Activated naive CD4-positive, alpha-beta T cell treated with Interleukin-2 at 50 U/mL for 16 hours (primary cell): ENCODE results near the gene COL6A6.

Source experiments
- DNase-seq: peaks from one replicate; pipeline ENCODE4 v3.0.0-alpha.2; 2020

COL6A6 gene, protein sequence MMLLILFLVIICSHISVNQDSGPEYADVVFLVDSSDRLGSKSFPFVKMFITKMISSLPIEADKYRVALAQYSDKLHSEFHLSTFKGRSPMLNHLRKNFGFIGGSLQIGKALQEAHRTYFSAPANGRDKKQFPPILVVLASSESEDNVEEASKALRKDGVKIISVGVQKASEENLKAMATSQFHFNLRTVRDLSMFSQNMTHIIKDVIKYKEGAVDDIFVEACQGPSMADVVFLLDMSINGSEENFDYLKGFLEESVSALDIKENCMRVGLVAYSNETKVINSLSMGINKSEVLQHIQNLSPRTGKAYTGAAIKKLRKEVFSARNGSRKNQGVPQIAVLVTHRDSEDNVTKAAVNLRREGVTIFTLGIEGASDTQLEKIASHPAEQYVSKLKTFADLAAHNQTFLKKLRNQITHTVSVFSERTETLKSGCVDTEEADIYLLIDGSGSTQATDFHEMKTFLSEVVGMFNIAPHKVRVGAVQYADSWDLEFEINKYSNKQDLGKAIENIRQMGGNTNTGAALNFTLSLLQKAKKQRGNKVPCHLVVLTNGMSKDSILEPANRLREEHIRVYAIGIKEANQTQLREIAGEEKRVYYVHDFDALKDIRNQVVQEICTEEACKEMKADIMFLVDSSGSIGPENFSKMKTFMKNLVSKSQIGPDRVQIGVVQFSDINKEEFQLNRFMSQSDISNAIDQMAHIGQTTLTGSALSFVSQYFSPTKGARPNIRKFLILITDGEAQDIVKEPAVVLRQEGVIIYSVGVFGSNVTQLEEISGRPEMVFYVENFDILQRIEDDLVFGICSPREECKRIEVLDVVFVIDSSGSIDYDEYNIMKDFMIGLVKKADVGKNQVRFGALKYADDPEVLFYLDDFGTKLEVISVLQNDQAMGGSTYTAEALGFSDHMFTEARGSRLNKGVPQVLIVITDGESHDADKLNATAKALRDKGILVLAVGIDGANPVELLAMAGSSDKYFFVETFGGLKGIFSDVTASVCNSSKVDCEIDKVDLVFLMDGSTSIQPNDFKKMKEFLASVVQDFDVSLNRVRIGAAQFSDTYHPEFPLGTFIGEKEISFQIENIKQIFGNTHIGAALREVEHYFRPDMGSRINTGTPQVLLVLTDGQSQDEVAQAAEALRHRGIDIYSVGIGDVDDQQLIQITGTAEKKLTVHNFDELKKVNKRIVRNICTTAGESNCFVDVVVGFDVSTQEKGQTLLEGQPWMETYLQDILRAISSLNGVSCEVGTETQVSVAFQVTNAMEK (N-terminal part only)

DNA sequence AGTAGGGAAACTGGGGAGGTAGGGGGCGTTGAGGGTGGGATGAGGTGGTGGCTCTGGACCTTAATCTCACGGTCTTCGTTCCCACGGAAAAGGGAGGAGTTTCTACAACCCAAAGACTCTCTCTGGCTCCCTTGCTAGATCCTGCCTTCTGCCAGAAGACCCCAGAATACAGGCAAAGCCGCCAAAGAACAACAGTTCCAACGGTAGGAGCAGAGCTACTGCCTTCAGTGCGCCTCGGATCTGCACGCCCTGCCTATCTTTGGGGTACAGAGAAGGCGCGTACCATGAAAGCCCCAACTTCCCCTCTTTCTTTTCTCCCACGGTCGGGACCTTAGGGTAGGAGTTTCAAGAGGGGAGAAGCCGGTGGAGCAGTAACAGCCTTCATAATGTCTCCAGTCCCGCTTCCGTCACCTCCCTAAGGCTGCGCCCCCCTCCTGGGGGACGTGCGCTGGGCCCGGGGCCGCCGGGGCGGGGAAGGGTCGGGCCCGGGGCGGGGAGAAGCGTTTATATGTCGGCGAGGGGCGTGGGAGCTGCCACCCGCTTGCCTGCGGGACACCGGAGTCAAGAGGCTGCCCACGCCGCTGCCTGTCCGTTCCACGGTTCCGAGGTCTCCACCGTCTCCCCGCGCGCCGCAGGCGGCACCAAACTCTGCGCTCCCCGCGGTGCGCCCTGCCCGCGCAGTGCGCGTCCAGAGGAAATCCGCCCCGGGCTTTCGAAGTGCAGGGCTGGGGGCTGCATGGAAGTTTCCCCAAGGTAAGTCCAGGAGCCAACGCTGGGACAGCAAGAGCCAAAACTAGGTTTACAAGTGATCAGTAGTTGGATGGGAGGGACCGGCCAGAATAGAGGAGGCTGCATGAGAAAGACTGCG lies at the start of gene COL6A6:
COL6A6 (plus strand) TSS at position 533 of the 868 bp plus-strand sequence. CDS start 43,188 bp downstream, outside the sequence.
- DNase-seq, result no peak

DNA sequence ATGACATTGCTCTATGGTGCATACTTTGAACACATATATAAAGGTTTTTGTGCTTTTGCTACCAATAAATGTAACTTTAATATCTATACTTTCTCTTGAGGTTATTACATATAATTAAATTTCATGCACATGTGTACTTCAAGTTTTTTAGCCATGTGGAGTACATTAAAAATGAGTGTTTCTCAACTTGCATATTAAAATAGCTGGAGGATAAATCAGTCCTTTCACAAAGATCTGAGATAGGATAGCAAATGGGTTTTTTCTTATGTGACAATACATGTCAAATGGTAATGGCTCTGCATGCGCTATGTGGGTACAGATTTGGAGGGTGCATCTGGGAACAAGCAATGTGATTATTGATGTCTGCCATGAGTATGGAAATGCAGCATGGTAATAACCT lies 48.7 kb upstream of the COL6A6 start:
- no peak for DNase-seq

DNA sequence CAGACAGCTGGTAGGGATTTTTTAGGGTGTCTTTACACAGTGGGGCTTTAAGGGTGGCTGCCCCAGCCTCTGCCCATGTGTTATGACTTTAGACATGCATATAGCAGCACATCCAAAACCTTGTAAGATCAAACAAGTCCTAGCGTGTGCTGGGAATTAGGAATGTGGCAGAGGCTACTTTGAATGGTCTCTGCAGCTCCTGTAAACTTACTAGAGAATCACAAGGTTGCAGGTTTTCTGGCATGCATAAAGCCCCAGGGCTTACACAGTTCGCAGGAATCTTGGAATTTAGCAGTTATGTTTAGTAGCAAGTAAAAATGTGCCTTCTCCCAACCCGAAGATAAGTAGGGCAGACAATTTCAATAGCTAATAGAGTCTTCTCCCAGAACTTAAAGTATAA lies 46.9 kb upstream of the COL6A6 start:
- DNase-seq, result no peak

DNA sequence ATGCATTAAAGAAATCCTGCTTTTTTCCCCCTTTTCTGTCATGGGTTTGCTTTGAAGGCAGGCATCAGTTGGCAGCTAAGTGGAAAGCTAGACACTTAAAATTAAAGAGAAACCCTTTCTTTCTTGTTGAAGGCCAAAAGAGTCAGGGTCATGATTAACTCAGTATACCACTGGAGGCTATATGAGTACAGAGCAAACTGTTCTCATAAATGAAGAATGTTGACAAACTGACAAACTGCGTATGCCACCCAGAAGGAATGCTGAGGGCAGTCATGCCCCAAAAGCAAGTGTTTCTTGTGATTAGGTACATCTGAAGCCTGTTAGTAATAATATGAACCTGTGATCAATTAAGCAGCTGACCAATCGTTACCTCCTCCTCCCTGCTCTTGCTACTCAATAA lies 43.6 kb upstream of the COL6A6 start:
- no peak for DNase-seq

DNA sequence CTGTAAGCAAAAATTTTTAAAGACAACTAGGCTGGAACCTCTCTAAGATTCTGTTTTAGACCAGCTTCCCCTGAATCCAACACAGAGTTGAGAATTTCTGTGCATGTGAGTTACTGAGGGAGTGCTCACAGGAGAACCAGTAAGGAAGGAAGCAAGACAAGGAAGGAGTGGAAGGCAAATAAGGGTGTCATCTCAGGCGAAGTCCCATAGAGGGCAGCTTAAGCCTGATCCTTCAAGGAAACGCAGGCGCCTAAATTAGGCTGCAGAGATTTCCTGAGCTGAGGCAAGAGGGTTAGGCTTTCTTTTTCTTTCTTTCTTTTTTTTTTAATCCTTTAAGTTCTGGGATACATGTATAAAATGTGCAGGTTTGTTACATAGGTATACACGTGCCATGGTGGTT lies 36.2 kb upstream of the COL6A6 start:
- DNase-seq, result no peak

DNA sequence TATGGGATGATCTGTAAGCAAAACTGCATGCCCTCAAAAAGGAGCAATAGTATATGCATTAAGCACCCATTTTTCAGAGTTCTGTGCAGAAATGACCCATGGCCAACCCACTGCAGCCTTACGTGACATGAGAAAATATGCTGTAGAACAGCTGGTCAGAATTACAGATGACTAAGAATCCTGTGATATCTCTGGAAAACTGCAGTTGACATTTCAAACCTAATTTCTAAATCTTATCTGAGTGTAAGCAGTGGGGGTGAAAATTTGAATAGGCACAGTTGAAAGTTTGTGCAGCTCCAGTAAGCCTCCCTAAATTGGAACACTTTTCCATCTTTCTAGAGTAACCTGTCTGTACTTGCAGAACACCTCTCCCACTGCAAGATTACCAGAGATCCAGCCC lies 28.7 kb upstream of the COL6A6 start:
- no peak for DNase-seq

DNA sequence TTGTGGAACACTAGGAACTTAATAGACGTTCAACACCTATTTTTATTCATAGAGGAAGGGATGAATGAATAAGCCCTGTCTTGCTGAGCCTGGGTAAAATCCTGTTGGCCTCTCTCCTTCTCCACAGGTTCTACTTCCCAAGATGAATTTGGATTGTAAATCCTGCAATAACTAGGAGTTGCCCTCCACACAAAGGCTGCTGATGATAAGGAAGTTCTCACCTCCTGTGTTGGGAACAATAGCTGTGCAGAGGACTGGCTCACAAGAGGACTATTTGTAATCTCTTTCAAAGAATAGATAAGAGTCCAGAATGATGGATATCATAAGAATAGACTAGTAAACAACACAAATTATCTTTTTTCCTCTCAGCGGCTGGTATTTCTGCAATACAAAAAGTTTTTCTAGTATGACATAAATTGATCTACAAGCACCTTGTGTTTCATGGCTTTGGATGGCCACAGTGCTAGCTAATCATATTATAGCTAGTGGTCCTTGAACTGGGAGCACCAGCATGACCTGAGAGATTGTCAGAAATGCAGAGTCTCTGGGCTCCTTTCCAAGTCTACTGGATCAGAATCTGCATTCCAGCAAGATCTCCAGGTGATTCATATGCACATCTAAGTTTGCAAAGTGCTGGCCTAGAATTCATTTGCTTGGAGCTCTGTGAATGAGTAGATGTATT lies 28.1 kb upstream of the COL6A6 start:
- no peak for DNase-seq

DNA sequence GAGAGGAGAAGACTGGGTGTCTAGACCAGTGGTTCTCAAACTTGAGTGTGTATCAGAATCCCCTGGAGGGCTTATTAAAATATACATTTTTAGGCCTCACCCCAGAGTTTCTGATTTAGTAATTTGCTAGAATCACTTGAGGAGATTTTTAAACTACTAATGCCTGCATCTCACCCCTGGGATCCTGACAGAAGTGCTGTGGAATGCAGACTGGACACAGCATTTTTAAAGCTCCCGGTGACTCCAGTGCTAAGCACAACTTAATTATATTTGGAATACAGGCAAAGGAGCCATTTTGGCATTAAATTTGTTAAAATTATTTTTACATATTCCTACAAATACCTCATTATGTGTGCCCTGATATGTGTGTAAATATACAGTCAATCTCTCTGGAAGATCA lies 26.7 kb upstream of the COL6A6 start:
- no peak for DNase-seq

DNA sequence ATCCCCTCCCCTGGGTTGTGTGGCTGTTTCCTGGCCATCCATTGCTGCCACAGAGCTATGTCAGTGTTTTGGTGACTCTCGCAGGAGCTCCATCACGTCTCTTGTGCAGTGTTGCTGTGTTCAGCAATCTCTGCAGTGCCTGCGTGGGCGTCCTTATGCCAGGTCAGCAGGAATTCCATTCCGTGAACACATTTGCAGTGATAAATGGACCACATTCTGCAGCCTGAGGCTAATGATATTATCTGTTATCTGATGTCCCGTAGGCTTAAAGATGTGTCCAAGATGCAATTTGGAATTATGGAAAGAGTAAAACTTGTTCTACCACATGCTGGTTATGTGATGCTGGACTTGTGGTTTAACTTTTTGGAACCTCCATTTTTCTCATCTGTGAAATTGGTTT lies 25.5 kb upstream of the COL6A6 start:
- DNase-seq, result no peak

DNA sequence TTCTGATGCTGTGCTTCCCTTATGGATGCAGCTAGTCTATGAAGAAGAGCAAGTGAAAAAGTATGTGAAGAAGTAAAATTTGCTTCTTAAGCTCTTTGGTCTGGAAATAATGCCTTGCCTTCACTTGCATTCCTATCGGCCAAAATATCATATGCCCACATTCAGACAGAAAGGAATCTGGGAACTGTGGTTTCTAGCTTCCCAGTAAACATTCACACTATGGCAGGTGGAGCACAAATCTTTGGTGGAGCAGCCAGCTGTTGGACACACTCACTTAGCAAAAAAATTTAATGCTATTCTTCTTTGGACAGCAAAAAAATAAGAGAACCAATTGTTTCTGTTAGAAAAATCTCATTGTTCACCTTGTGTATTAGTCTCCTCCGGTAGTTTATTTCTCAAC lies 12.3 kb upstream of the COL6A6 start:
- no peak for DNase-seq

DNA sequence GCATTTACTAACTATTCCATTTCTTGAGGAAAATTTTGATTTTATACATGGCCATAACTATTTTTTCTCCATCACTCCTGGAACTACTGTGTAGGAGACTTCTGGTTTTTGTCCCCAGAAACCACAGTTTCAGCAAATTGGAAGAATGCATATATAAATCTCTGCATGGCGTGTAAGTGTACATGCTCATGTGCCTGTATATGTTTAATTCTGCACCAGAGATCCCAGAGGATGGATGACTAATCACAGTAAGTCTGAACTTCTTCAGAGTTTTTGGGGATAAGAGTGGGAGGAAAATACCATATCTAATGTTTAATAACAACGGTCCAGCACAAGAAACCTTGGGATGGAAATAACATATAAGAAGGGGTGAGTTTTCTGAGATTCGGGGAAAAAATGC lies 10.9 kb upstream of the COL6A6 start:
- DNase-seq, result no peak

DNA sequence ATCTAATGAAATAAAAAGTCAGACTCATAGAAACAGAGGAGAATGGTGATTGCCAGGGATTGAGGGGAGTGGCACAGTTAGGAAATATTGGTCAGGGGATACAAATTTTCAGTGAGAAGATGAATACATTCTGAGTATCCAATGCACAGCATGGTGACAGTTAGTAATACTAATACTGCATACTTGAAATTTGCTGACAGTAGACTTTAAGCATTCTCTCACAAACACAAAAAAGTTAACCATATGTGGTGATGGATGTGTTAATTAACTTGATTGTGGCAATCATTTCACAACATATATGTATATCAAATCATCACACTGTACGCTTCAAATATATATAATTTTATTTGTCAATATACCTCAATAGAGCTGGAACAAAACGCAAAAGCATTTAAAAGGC lies 9.2 kb upstream of the COL6A6 start:
- DNase-seq, result no peak

DNA sequence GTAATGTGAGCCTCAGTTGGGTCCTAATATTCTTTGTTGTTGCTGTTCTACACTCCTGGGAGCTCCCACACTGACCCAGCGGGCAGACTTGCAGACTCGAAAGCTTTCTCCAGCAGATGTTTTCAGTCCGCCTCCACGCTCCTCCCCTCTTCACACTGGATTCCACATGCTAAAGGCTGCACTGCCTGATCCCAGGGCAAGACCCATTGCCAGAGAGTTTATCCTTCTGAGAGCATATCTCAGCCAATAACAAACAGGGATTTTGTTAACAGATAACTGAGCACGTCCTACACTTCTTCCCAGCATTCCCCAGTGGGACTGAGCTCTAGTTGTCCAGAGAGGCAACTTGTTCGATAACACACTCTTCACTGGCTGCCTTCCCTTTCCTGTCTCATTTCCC lies 8.0 kb upstream of the COL6A6 start:
- no peak for DNase-seq

DNA sequence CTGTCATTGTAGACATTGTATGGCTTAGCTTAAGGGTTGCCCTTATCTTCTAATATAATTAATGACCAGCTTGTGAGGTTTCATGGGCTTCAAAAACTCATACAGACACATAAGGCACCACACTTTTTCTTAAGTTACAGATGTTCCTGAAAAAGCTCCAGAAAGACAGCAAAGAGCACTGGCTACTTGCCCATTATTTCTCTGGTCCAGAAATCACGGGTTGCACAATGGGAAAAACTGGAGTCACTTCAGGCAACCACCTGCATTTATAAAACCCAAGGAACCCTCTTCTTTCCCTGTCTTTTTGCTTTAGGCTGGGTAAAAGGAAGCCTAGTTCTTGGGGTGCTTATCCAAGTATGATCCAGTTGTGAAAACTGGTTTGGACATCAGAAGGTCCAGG lies 2.3 kb upstream of the COL6A6 start:
- no peak for DNase-seq

DNA sequence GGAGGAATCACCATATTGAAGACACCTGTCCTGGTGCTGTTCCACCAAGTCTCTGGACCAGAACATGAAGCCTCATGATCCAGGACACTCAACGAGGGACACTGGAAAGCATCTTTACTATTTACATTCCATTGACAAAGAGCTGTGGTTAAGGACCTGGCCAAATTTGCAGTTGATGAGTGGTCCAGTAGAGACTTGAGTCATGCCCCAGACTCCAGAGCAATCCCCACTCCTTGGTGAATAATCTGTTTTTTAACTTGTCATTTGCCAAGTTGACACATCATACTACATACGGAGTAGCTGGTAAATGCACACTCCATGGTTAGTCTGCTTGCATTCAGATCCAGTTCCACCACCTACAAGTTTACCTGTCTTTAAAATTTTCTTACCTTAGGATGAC lies 1.2 kb upstream of the COL6A6 start:
- no peak for DNase-seq

DNA sequence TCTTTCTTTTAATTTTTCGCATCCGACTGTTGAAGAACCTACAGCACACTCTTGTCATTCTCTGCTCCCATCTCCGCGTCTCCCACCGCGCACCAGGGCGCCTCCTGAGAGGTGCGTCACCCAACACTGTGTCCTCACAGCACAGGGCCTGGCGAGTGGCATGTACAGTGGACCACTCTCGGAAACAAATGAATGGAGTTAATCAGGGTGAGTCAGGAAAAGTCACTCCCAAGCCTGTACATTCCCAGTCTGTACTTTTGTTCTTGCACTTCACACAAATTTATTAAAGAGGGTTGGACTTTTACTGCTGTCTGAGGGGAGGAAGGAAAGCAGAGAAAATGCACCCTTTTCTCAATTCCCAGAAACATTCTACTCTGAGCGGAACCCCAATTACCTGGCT lies 625 bp downstream of the COL6A6 start:
- no peak for DNase-seq

DNA sequence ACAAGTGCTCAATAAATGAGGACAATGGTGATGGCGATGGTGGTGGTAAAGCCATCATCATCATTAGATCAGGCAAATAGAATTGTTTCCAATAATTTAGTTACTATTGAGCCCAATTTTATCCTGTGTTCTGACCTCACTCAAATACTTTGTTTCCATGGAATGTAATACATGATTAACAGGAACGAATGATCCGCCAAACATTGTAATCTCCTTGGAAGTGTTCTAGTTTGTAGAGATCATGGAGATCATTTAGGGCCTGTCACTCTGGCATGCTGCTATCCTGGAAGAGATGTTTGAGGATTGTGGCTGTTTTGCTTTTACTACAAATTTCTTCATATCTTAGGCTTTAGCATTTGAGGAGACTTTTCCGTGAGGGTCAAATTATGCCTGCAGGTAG lies 2.8 kb downstream of the COL6A6 start:
- no peak for DNase-seq

DNA sequence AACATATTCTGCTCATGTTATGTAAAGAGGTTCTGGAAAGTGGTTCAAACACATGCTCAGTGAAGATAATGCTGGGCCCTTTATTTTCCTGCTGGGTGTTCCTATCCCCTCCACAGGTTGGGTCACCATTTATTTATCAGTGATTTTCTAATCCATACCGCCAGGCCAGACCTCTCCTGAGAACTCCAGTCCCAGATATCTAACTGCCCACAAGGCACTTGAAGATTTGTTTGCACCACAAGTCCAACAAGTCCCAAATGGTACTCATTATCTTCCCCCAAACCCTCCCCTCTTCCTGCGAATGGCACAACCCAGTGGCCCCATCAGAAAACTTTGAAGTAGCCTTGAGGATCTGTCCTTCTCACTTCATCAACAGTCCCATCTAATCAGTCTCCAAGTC lies 5.4 kb downstream of the COL6A6 start:
- no peak for DNase-seq

DNA sequence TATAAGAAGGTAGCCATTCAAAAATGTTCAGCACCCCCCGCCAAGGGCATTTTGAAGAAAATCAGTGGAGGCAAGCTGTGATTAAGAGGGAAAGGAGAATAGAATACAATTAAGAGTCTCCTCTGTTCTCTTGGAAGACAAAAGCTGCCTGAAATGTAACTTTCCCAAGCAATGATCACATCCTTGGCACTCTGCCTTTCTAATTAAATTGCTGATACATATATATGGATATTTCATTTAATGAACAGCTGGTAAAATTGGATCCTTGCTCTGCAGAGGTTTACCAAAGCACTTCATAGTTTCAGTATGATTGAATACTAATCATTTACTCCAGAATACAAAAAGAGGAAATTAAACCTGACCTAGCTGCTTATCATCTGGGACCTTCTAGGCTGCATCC lies 10.4 kb downstream of the COL6A6 start:
- no peak for DNase-seq

DNA sequence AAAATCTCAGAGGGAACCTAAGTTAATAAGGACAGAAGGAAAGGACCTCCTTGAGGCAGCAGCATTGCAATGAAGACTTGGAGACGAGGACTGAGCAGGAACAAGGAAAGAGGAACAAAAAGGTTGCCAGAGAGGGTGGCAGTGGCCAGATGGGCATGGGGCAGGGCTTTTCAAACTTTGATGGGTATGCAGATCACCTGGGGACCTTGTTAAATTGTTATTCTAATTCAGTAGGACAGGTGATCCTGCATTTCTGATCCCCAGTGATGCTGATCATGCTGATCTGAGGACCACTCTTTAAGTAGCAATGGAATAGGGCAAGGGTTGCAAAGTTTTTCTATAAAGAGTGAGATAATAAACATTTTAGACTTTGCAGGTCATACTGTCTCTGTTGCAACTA lies 11.1 kb downstream of the COL6A6 start:
- no peak for DNase-seq

DNA sequence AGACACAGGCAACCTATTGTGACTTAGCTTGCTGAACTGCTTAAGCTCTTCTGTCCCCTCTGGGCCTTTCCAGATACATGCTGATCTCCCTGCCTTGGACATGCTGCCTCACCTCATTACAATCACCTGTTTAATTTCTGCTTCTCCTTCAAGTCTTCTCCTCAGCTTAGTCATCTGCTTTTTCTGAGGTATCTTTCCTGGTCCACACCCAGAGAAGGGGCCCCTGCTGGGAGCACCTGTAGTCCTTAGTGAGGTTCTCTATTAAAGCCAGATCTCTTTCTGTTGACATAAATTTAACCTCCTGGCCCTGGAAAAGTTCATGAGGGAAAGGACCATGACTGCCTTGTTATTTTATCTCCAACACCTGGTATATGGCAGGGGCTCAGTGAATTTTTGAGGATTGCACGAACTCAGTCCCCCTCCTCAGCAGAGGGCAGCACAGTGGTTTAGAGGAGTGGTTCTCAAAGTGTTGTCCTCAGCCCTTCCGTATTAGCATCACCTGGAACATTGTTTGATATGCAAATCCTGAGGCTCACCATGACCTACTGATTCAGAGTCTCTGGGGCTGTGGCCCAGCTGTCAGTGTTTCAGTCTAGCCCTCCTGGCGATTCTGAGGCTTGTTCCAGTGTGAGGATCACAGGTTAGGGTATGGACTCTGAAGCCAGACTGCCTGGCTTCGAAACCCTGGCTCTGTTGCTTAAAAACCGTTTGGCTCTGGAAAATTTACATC lies 12.7 kb downstream of the COL6A6 start:
- DNase-seq, result no peak
